GM18517 (cell line): ENCODE results near the gene TGFBI.

Experiments used
- ATAC-seq: cut with Tn5 transposase; IDR thresholded peaks from one replicate; pipeline ENCODE4 v1.9.1; 2021; ENCODE audit warnings: mild to moderate bottlenecking, moderate library complexity; ENCODE audit not compliant: unreplicated experiment

The TGFBI gene

DNA sequence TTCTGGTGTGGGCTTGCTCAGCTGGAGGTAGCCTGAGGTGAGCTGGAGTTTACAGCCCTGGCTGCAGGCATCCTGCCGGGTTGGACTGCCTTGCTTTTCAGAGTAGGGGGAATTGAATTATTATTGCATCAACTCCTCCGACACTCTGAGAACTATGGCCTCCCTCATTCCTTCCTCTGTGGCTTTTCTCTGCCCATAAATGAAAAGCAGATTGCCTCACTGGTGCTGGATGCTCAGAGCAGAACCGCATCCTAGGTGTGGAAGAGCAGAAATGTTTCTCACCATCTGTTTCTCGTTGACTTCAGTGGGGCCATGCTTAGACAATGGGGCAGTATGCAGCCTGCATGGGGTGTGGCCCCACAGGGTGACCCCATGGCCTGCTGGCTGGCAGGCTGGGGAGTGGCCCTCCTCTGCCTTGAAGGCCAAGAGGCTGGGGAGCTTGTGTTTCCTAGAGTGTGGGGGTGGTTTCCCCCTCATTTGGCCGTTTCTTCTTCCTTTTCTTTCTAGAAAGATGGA is 27.3 kb upstream of the TGFBI start:
- no peak for ATAC-seq

DNA sequence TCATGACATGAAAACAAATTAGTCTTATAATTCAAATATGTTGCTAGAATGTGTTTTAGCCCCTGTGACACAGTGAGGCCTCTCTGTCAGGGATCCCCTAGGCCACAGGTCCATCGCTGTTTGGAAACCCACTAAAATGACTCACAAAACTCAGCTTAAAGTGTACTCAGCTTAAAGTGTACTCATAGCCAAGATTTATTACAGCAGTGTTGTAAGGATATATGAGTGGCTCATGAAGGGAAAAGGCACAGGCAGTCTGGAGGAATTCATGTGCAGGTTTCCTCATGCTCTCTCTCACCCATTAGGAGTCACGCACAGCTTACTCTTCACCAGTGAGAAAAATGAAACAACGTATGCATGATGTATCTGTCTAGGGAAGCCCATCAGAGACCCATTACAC is 24.4 kb upstream of the TGFBI start:
- ATAC-seq = no peak

DNA sequence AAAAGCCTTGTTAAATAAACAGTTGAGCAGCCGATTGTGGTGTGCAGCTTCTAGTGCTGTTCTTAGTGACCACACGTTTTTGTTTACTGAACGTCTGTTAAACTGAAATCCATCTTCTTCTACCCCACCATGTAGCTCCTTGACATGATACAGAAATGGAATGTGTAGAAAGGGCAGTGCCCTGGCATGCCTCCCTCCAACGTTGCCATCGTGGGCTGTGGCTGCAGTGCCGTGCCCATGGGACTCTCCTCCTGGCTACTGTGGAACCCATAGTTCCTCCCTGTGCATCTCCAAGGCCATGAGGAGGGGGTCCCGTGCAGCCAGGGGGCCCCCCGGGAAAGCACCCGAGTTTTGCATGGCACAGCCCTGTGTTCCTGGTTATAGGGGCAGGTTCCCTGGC is 23.3 kb upstream of the TGFBI start:
- ATAC-seq = no peak

DNA sequence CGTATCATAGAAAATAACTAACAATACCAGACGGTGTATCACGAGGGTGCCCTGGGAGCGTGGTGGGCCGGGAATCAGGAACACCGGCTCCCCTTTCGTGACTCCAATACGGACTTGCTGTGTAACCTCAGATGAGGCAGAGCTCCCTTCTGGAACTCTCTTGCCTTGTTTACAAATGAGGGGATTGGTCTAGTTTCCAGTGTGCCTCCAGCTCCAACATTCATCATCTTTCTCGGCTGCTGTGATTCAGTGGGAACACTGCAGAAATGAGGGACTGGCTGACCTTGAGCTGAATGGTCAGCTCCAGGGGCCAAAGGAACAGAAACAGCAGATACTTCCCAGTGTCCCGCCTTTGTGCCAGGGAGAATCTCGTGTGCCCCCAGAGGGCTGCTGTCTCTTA is 22.6 kb upstream of the TGFBI start:
- ATAC-seq = no peak

DNA sequence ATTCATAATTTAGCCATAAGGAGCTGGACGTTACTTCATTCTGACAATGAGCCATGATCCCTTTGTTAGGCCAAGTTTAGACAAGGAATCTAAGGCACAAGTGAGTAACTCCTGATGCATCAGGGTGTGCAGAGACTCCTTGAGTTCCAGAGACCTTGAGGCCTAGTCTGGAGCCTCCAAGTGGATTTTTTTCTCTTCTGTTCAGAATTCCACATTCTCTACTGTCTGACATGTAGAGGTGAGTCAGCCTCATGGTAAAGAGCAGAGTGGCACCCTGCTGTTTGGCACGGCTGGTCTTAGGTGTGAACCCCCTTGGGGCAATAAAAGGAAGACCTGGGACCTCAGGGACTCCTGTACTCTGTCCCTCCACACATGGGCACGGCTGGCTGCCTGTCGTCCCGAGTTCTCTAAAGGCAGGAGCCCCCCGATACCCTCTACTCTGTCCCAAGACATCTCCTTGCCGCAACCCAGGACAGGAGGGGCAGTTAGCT is 22.0 kb upstream of the TGFBI start:
- ATAC-seq = no peak

DNA sequence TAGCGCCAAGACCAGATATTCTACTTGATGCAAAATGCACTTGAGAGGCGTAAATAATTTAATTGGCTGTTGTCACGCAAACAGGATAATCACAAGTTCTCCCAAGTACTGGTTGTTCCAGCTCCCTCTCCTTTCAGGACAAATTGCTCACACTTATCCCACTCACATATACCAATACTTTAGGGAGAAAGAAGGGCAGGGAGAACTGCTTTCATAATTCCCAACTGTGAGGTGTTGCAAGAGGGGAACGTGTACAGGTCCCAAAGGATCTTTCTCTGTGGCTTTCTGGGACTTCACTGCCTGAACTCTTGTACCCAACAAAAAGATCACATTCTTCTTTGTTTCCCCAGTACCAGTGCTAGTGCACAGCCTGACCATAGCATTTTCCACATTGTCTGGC is 21.5 kb upstream of the TGFBI start:
- ATAC-seq = no peak

DNA sequence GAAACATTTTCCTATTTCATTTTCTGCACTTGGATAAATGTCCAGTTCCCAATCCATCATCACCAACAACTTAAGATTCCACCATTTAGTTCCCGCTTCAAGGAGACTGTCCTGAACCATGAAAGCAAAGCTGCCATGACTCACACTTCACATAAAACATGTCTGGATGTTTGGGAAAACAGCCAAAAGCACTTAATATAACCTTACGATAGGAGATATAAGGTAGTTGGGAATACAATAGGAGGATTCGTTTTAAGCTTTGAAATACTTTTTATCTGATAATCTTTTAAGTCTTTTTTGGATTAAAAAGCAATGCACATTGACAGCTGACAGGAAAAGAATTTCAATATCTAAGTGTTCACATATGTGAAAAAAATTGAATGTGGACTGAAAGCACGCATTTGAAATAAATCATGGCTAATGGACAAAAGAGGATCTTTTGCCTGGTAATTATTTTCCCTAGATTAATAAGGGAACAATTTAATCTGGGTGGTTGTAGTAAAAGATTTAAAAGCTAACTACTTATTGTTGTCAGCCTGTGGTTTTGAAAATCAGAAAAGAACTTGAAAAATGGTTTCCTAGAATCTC is 17.3 kb upstream of the TGFBI start:
- ATAC-seq = no peak

DNA sequence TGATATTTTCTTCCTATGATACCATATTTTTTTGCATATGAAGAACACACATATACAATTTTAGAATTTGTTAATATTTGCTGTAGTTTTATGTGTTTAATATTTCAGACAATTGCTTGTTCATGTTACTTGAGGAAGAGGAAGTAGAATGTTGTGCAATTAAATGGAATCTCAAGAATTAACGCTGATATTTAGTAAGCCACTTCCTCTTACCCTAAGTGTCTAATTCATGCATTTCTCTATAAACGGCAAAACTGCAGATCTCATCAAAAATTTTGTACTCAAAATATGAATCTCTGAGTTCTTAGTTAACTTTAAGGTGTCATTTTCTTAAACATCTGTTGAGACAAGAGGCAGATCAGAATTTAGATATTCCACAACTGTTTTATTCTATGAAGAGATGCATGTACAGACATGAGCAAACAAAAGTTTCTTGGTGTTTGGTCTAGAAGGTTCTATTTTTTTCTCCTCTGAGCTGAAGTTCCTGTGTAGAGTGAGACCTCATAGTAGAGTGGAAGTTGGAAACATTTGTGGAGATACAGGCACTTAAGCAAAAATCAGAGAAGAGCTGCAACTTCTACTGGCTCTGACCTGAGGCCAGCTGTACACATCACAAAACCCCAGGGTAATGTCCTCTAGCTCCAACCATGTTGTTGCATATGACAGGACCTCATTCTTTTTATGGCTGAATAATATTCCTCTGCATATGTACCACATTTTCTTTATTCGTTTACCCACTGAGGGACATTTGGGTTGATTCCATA is 16.6 kb upstream of the TGFBI start:
- ATAC-seq = no peak

DNA sequence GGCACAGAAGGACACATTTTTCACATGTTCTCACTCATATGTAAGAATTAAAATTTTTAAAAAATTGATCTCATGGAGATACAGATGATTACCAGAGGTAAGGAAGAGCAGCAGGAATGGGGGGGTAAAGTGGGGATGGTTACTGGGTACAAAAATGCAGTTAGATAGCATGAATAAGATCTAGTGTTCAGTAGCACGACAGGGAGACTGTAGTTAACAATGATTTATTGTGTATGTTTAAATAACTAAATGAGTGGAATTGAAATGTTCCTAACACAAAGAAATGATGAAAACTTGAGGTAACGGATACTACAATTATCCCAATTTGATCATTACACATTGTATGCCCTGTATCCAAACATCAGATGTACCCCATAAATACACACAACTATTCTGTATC is 15.2 kb upstream of the TGFBI start:
- no peak for ATAC-seq

DNA sequence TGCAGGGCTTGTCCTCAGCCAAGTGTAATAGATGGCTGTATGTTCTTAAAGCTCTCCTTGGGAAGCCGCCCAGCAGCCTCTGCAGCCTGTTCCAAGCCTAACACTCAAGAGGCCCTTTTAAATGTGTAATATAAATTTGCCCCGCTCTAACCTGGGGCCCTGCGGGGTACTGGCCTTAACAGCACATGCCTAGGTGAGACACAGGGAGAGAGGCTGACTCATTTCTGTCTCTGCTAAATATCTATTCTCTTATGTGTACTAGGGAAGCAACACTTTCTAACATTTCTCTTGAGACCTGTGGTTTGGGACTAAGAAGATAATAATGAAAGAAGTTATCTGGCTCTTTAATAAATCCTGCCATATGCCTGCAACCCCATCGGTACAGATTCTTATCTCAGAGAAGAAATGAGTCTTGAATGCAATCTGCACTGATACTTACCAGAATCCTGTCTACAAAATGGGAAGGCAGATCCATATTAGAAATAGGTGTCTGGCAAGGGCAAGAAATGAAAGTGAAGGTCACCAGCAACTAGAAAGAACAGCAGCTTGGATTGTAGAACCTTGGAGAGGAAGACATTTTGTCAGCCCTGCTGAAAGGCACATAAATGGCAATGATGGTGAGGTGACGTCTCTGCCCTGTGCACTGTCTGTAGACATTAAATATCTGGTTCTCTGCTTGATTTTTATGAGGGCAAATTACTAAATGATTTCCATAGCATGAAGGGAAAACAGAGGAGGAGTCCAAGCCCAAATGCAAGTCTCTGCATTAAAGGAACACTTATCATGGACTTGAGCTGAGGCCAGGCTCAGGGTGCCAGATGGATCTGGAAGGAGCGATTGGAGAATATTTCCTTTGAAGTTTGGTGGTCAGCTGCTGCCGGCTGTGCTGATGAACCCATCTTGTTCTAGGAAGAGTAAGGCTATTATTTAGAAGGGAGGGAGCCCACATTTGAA is 14.5 kb upstream of the TGFBI start:
- ATAC-seq = peak; percentile 59

DNA sequence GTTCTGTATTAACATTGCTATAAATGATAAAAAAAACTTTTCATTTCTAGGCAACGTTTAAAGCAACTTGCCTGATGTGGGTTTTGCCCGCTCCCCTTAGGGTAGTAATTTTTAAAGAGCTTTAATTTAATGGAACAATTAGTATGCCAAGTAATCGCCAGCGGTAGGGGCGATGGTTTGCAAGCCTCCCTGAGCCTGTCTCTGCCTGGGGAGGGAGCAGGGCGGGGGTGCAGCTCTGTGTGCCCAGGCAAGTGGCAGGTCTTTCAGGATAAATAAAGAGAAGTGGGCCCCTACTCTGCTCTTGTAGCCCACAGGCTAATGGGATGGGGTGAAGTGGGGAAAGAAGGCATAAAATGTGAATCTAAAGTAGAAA is 13.8 kb upstream of the TGFBI start:
- no peak for ATAC-seq

DNA sequence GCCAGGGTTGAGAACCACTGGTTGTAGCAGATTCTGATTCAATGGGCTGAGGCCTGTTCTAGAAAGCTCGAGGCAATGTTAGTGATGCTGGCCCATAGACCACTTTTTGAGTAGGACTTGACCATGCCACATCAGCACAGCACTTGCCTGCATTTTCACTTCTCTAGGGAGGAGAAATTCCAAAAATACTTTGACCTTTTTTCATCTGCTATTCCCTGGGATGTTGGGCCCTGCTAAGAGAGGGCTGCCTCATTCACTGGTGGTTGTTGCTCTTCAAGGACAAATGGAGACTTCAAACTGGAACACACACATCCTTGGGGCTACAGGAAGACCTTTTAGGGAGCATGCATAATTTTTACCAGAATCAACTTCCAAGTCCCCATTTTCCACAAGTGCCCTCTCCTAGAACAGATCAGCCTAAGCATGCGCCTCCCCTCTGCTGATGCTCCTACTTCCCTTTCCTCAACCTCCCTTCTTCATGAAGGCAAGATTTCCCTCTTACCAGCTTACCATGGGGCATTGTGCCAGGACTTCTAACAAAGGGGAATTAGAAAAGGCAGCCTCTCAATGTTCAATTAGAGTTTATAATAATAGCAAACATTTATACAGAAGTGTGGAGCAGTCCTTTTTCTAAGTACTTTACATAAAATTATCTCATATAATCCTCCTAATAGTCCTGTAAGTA is 12.7 kb upstream of the TGFBI start:
- ATAC-seq = no peak

DNA sequence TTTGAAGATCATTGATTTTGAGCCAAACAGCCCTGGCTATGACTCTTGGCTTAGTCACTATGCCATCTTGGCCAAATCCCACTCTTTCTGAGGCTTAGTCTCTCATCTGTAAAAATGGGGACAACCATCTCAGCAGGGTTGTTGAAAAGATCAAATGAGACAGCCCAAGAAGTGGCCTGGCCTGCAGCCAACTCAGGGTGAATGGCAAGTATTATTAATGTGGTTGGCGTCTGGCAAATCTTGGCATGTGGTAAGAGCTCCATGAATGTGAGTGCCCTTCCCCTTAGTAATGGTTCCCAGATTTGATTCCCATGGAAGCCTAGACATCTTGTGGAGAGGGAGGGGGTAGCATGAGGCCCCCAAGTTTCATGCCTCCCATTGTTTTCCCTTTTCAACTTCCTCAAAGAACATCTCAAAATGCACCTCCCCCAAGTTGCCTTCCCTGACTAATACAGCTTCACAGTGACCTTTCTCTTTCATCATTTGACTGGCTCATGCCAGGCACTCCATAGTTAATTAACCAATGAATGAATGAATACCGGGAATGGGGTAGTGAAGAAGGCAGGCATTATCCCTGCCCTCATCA is 11.8 kb upstream of the TGFBI start:
- ATAC-seq = no peak

DNA sequence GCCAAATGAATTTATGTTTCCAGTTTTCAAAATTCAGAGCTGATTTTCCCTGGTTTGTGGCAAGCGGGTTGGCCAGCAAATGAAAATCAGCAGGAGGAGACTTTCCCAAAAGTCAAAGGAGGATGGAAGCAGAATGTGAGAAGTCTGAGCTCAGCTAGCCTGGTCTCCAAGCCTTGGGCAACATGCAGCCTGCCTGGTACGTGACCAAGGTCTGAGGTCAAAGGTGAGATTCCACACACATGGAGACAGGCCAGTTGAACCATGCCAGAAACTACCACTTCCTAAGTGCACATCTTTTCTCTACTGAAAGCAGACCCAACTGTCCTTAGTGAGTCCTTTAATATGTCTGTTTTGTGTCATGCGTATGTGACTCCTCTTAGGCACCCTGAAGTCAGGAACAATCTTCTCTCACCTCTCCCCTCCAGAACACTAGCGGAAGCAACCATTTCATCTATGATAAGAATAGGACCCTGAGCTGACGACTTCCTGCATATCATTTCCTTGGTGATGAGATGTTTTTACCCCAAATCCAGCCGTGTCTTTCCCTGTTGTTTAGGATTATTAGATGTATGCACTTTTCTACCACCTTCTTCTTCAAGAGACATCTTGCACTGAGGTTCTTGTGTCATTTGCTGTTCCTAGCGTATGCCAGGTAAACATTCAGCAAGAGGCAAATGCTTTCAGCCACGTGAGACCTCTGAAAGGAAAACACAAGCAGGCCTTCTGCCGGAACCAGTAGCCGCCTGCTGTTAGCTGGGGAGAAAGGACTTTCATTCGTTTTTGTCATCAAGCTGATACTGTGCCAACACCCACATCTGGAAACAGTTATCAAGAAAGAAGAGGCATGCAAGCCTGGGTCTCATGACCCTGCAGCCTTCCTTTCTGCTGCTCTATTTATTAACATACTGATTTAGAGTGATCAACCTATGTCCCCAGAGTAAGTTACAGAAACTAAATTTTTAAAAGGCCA is 9.7 kb upstream of the TGFBI start:
- ATAC-seq = no peak

DNA sequence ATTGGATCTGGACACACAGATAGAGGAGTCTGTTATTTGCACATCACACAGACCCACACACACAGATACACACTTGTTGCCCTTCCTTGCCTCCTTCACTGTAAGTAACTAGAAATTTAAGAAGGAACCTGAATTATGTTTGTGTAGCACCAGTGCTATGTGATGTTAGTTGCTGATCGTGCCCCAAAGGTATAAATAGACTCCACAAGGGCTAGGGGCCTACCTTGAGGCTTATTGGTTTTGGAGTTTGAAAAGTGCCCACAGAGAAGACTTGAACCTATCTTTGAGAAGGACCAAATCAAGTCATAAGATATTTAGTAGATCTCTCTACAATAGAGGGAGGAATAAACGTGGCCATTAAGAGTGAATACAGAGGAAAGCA is 8.8 kb upstream of the TGFBI start:
- no peak for ATAC-seq

DNA sequence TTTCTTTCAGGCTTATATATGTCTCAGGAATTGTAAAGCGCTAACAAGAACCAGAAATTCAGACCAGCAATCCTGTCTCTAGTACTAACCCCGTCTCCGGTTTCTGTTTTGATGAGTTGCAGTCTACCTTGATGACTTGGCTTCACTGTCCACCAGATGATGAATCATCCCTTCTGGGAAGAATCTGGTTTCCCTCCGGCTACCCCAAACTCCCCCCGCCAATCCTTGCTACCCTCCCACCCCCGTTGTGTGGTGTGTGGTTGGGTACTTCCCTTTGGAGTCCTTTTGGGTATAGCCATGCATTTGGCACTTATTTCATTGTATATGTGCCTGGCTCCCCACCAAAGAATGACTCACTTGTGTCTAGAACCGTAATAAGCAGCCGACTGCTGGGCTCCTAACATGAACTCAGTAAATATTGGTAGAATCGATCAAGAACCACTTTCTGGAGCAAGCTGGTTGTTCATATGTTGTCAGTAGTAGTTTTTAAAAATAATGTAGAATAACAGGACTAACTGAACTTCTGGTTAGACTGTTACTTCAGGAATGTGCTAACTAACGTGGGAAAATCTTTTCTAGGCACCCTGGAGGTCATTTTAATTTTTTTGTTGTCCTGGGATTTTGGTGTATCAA is 8.3 kb upstream of the TGFBI start:
- no peak for ATAC-seq

DNA sequence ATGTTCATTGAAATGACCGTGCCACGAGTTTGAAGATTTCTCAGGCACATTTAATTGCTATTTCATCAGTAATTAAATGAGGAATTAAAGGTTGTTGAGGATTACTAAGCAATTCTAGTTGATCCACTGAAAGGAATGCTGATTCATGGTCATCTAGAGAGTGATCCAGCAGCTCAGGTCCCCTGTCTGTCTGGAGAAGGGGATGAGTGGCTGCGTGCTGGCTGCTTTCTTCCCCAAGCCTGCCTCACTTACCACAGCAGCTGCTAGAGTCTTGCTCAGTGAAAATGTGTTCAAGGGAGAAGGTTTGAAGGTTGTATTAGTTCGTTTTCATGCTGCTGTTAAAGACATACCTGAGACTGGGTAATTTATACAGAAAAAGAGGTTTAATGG is 7.8 kb upstream of the TGFBI start:
- ATAC-seq = no peak

DNA sequence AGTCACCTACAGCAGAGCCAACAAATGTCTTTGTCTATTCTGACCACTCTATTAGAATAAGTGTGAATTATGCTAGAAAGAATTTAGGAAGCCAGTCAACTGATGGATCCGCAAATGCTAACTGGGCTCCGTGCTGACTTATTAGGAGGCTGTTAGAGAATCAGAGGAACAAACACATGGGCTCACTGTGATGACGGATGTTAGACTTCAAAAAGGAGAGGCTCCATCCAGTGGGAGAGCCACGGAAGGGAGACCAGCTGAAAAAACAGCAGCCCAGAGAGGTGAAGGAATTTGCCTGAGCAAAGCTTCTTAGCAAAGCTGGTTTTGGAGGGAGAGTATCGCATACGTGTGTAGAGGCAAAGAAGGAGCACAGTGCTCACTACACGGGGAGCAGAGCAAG is 5.8 kb upstream of the TGFBI start:
- no peak for ATAC-seq

DNA sequence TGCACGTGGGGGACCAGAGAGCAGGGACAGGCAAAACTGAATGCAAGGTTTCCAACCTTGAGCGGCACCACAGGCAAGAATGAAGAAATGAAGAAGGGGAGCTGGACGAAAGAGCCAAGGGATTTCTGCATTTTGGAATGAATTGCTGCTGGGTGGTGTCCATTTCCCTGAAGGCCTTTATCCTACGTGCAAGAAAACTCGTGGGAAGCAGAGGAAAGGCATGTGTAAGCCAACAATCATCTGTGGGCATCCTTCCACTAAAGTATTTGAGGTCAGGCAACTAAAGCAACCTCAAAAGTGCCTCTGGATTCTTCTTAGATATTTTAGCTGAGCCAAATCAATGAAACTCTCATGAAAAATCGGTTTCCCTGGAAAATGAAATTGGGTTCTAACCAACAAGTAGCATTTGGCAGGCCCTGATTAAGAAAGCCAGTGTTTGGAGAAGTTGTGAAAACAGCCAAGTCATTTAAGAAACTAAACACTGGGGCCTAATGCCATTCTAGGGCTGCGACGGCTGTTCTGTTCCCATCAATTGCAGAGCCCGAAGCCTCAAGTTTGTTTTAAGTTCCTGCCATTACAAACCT is 4.7 kb upstream of the TGFBI start:
- no peak for ATAC-seq
